Measurements from ENCODE around the gene JPH2.

GRCh38 chr20:44210406-44211176 lies 23.6 kb upstream of the JPH2 start, which contains the start of gene OSER1:
- no peak for TF ChIP-seq CTCF (IDR thresholded peaks at IDR 0.05)
- TF ChIP-seq POLR2A (IDR thresholded peaks at IDR 0.05) = peak; percentile 90 to 92
- peak; percentile 98 for TF ChIP-seq POLR2AphosphoS5 (IDR thresholded peaks at IDR 0.05)
- no peak for TF ChIP-seq EP300 (IDR thresholded peaks at IDR 0.05)
